Measurements from ENCODE around the gene CA10.

DNA sequence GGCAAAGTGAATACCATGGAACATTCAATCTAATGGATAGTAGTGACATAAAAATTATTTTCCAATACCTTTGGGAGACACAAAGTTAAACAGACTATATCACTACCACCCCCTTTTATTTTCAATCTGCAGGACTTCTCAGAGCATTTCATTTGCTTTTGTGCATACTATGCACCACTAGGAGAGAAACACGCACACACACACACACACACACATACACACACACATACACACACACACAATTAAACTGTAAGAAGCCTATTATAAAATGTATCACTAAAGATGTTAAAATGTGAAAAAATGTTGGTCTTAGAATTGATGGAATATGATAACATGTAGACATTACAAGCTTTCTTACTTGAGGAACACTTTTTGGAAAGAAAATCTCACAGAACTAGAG is 331.4 kb downstream of the CA10 start:
- no peak for TF ChIP-seq ZNF274 (IDR thresholded peaks at IDR 0.05; ENCODE audit: low read depth, low read length)
- no peak for TF ChIP-seq YY1 (IDR thresholded peaks at IDR 0.05; ENCODE audit: insufficient read depth, insufficient read length)
- TF ChIP-seq SUZ12 (IDR thresholded peaks at IDR 0.05; ENCODE audit: extremely low read depth, insufficient read depth, insufficient read length): no peak
